Retinal pigment epithelial cell (primary cell): ENCODE measurements around the gene TENM4.

Experiments
- DNase-seq: peaks from one replicate; pipeline ENCODE4 v3.0.0-alpha.2; 2010; ENCODE audit warnings: low read depth
- H3K4me3 ChIP-seq: 2 replicates; pipeline ENCODE4 v1.5.1; 2011; ENCODE audit warnings: mild to moderate bottlenecking, low read length, control low read depth, moderate library complexity
- CTCF ChIP-seq: conservative IDR thresholded peaks from 2 replicates; pipeline ENCODE4 v1.5.1; 2011; ENCODE audit warnings: low read depth, low read length, control low read depth, inconsistent platforms

TENM4 gene

GRCh38 chr11:78715639-78716311, 725.1 kb downstream of the TENM4 start:
- TF ChIP-seq CTCF, result peak; percentile 95
- H3K4me3 ChIP-seq, result no peak overlapping the region
- peak; percentile 75 for DNase-seq

GRCh38 chr11:78714539-78714938, 726.3 kb downstream of the TENM4 start:
- TF ChIP-seq CTCF, result no peak

GRCh38 chr11:78711735-78712134, 729.1 kb downstream of the TENM4 start:
- no peak for TF ChIP-seq CTCF
- no peak for DNase-seq
- H3K4me3 ChIP-seq, result no peak overlapping the region

More at GRCh38 chr11:78714539-78714938, 726.3 kb downstream of the TENM4 start:
- DNase-seq, result no peak
- H3K4me3 ChIP-seq, result no peak overlapping the region

- no peak overlapping the region for H3K4me3 ChIP-seq
- TF ChIP-seq CTCF, result no peak
- no peak for DNase-seq
These were observed 730.4 kb downstream of the TENM4 start for GRCh38 chr11:78710417-78710816.

- DNase-seq, result no peak
- no peak overlapping the region for H3K4me3 ChIP-seq
- no peak for TF ChIP-seq CTCF
These were observed 732.4 kb downstream of the TENM4 start for GRCh38 chr11:78708388-78708787.

- TF ChIP-seq CTCF, result no peak
- no peak for DNase-seq
- no peak overlapping the region for H3K4me3 ChIP-seq
These were observed 734.3 kb downstream of the TENM4 start for GRCh38 chr11:78706551-78706950.

- DNase-seq, result no peak
- no peak for TF ChIP-seq CTCF
- H3K4me3 ChIP-seq, result no peak overlapping the region
These were observed 736.0 kb downstream of the TENM4 start for GRCh38 chr11:78704811-78705210.
